ENCODE results near the gene PHF2.

Gene PHF2

GRCh38 chr9:93582550-93582949 is 6.2 kb downstream of the PHF2 start:
- H3F3A ChIP-seq (ENCODE audit: insufficient read depth, low read length): no peaks in the 10 kb centered on the region
- H3K79me2 ChIP-seq (ENCODE audit: low read length): peaks cover 97% of the 10 kb centered on the region
- no peaks in the 10 kb centered on the region for H3K9me3 ChIP-seq (replicated peaks; ENCODE audit: insufficient read depth, low read length)
- H3K9me2 ChIP-seq (replicated peaks; ENCODE audit: insufficient read depth, low read length): no peaks in the 10 kb centered on the region
- DNase-seq: no peak
- no peaks in the 10 kb centered on the region for H3K27me3 ChIP-seq (replicated peaks; ENCODE audit: insufficient read depth, low read length)
- no peak overlapping the region for H3K4me2 ChIP-seq (ENCODE audit: low read depth, low read length)
- H2AFZ ChIP-seq (ENCODE audit: low read length): no peak overlapping the region
- no peaks in the 10 kb centered on the region for H3K36me3 ChIP-seq (replicated peaks; ENCODE audit: insufficient read depth, low read length)
- H3K4me3 ChIP-seq (ENCODE audit: low read length): no peak overlapping the region
- H4K20me1 ChIP-seq (ENCODE audit: insufficient read depth, low read length): no peaks in the 10 kb centered on the region; the same call in none of the 2 replicates
- H3K4me1 ChIP-seq (ENCODE audit: low read length): 0 out of 2 replicates have a peak, but pooled peaks cover 3% of the 10 kb centered on the region
- no peak overlapping the region for H3K27ac ChIP-seq (ENCODE audit: low read length)
- TF ChIP-seq CTCF (IDR thresholded peaks at IDR 0.05; ENCODE audit: low read length) (no peak), EZH2phosphoT487 (IDR thresholded peaks at IDR 0.05; ENCODE audit: low read length) (no peak), EZH2 (optimal IDR thresholded peaks at IDR 0.05; ENCODE audit: low read depth, low read length) (no peak)
- no peak overlapping the region for H3K9ac ChIP-seq (ENCODE audit: low read length)

- no peak overlapping the region for H3K9ac ChIP-seq (ENCODE audit: low read length)
- H3K4me1 ChIP-seq (ENCODE audit: low read length): no peaks in the 10 kb centered on the region
- H3K4me3 ChIP-seq (ENCODE audit: low read length): no peak overlapping the region
- H3K9me3 ChIP-seq (replicated peaks; ENCODE audit: insufficient read depth, low read length): no peaks in the 10 kb centered on the region
- H3K79me2 ChIP-seq (ENCODE audit: low read length): peaks cover 79% of the 10 kb centered on the region
- no peak overlapping the region for H3K4me2 ChIP-seq (ENCODE audit: low read depth, low read length)
- no peaks in the 10 kb centered on the region for H3F3A ChIP-seq (ENCODE audit: insufficient read depth, low read length)
- no peak overlapping the region for H2AFZ ChIP-seq (ENCODE audit: low read length)
- H3K9me2 ChIP-seq (replicated peaks; ENCODE audit: insufficient read depth, low read length): no peaks in the 10 kb centered on the region
- no peaks in the 10 kb centered on the region for H3K27me3 ChIP-seq (replicated peaks; ENCODE audit: insufficient read depth, low read length)
- H4K20me1 ChIP-seq (ENCODE audit: insufficient read depth, low read length): no peaks in the 10 kb centered on the region; the same call in none of the 2 replicates
- no peak overlapping the region for H3K27ac ChIP-seq (ENCODE audit: low read length)
- no peaks in the 10 kb centered on the region for H3K36me3 ChIP-seq (replicated peaks; ENCODE audit: insufficient read depth, low read length)
- DNase-seq: no peak
- no peak for TF ChIP-seq EZH2phosphoT487 (IDR thresholded peaks at IDR 0.05; ENCODE audit: low read length)
- no peak for TF ChIP-seq EZH2 (optimal IDR thresholded peaks at IDR 0.05; ENCODE audit: low read depth, low read length)
- no peak for TF ChIP-seq CTCF (IDR thresholded peaks at IDR 0.05; ENCODE audit: low read length)
Measured at GRCh38 chr9:93585259-93585658, 8.9 kb downstream of the PHF2 start.

GRCh38 chr9:93585695-93586094 is 9.3 kb downstream of the PHF2 start:
- H3K27me3 ChIP-seq (replicated peaks; ENCODE audit: insufficient read depth, low read length): no peaks in the 10 kb centered on the region
- H3K36me3 ChIP-seq (replicated peaks; ENCODE audit: insufficient read depth, low read length): no peaks in the 10 kb centered on the region
- H3K4me3 ChIP-seq (ENCODE audit: low read length): no peak overlapping the region
- no peaks in the 10 kb centered on the region for H3K9me2 ChIP-seq (replicated peaks; ENCODE audit: insufficient read depth, low read length)
- no peak for DNase-seq
- H3K4me2 ChIP-seq (ENCODE audit: low read depth, low read length): no peak overlapping the region
- H3K27ac ChIP-seq (ENCODE audit: low read length): no peak overlapping the region
- no peaks in the 10 kb centered on the region for H3K9me3 ChIP-seq (replicated peaks; ENCODE audit: insufficient read depth, low read length)
- TF ChIP-seq CTCF (IDR thresholded peaks at IDR 0.05; ENCODE audit: low read length): no peak
- no peak for TF ChIP-seq EZH2phosphoT487 (IDR thresholded peaks at IDR 0.05; ENCODE audit: low read length)
- no peak for TF ChIP-seq EZH2 (optimal IDR thresholded peaks at IDR 0.05; ENCODE audit: low read depth, low read length)
- peaks cover 75% of the 10 kb centered on the region for H3K79me2 ChIP-seq (ENCODE audit: low read length)
- no peaks in the 10 kb centered on the region for H3F3A ChIP-seq (ENCODE audit: insufficient read depth, low read length)
- H3K4me1 ChIP-seq (ENCODE audit: low read length): no peaks in the 10 kb centered on the region
- no peaks in the 10 kb centered on the region; the same call in none of the 2 replicates for H4K20me1 ChIP-seq (ENCODE audit: insufficient read depth, low read length)
- H2AFZ ChIP-seq (ENCODE audit: low read length): no peak overlapping the region
- no peak overlapping the region for H3K9ac ChIP-seq (ENCODE audit: low read length)
